Measurements from ENCODE around the gene ANKRD9. TPM values are rescaled to one million over a fixed set of nuclear protein-coding genes. Genes with fewer than 3 reads are reported as not detected.

The ANKRD9 gene
- total RNA-seq, 1 experiment from 2014 or later: 29.8 TPM

DNA sequence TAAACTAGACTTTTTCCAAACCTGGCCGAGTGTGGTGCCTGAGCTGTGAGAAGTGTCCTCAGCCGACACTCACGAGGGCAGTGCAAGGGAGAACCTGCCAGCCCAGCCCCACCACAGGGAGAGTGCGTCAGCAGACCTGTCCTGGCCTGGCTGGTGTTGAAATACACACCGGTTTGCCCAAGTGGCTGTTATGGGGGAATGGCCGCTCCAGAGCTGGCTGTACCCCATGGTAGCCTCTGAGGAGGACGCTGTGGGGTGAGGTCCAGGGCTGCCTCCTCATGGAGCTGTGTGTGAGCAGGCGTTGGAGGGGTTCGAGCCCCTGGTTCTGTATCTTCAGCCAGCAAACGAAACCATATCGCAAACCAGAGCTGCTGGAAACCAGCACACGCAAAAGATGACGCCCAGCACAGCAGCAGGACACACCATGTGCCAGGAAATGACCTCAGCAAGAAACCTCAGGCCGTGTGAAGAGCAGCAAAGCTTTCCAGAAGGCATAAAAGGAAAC is 9.4 kb downstream of the ANKRD9 start:
- H3K9me3 ChIP-seq (ENCODE audit: control insufficient read depth, low read depth, low read length): no peaks in the 10 kb centered on the region
- no peak overlapping the region for H3K27ac ChIP-seq (ENCODE audit: insufficient read length, low read depth, low read length)
- no peak overlapping the region for H2BK120ac ChIP-seq (ENCODE audit: low read depth, low read length, poor library complexity, severe bottlenecking)
- H2BK12ac ChIP-seq (ENCODE audit: insufficient read length, low read depth, low read length): no peak overlapping the region
- H3K27me3 ChIP-seq (ENCODE audit: insufficient read depth, low read length): no peaks in the 10 kb centered on the region
- WGBS (ENCODE audit: extremely low coverage, insufficient read length, low lambda C conversion rate): no CpG with 5 or more reads among the region's 14 CpGs
- no peaks in the 10 kb centered on the region for H3K23me2 ChIP-seq (ENCODE audit: insufficient read length, low read depth, low read length, poor library complexity, severe bottlenecking)
- no peaks in the 10 kb centered on the region for H4K20me1 ChIP-seq (ENCODE audit: control insufficient read depth, insufficient read depth, insufficient read length)
- H3K9ac ChIP-seq (ENCODE audit: extremely low read depth, insufficient read length, low read length): no peak overlapping the region
- no peak overlapping the region for H3K23ac ChIP-seq (ENCODE audit: insufficient read length, low read depth, low read length)
- no peak overlapping the region for H4K91ac ChIP-seq (ENCODE audit: insufficient read length, low read depth, low read length)
- peaks cover 1% of the 10 kb centered on the region; the same call in 1 of the 2 replicates for H3K27me3 Mint-ChIP-seq (ENCODE audit: low read depth)
- H2BK20ac ChIP-seq (ENCODE audit: low read depth, low read length, poor library complexity, severe bottlenecking): no peak overlapping the region
- no peak overlapping the region for H2BK15ac ChIP-seq (ENCODE audit: low read depth, low read length)
- H3K36me3 Mint-ChIP-seq (ENCODE audit: insufficient read depth in 1 of 3, low read depth in 3 of 3): peaks cover 6 to 9% (median 7%) of the 10 kb centered on the region in 3 experiments; a peak in 5 of 7 replicates
- no peak overlapping the region; a peak in 2 of 7 replicates for H3K27ac Mint-ChIP-seq
- no peak overlapping the region for H4K5ac ChIP-seq (ENCODE audit: insufficient read length, low read depth, low read length)
- H4K8ac ChIP-seq (replicated peaks; ENCODE audit: insufficient read length, low read depth, low read length): no peak overlapping the region
- H3T11ph ChIP-seq (ENCODE audit: low read length): no peak overlapping the region
- H2AK5ac ChIP-seq (ENCODE audit: insufficient read length, low read length): no peak overlapping the region
- H3K56ac ChIP-seq (ENCODE audit: insufficient read length, low read depth, low read length): no peak overlapping the region
- no peak overlapping the region for H3K4ac ChIP-seq (ENCODE audit: low read depth, low read length)
- H3K9me3 Mint-ChIP-seq: no peaks in the 10 kb centered on the region; a peak in 1 of 5 replicates
- TF ChIP-seq, protein P1, sequence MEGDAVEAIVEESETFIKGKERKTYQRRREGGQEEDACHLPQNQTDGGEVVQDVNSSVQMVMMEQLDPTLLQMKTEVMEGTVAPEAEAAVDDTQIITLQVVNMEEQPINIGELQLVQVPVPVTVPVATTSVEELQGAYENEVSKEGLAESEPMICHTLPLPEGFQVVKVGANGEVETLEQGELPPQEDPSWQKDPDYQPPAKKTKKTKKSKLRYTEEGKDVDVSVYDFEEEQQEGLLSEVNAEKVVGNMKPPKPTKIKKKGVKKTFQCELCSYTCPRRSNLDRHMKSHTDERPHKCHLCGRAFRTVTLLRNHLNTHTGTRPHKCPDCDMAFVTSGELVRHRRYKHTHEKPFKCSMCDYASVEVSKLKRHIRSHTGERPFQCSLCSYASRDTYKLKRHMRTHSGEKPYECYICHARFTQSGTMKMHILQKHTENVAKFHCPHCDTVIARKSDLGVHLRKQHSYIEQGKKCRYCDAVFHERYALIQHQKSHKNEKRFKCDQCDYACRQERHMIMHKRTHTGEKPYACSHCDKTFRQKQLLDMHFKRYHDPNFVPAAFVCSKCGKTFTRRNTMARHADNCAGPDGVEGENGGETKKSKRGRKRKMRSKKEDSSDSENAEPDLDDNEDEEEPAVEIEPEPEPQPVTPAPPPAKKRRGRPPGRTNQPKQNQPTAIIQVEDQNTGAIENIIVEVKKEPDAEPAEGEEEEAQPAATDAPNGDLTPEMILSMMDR (conservative IDR thresholded peaks at IDR 0.05): no peak
- H3K4me1 Mint-ChIP-seq: peaks cover 0 to 3% of the 10 kb centered on the region in 2 experiments; a peak in 1 of 4 replicates
- no peak overlapping the region for H2AFZ ChIP-seq (ENCODE audit: low read length)
- H2BK5ac ChIP-seq (ENCODE audit: insufficient read length, low read length): no peak overlapping the region
- no peaks in the 10 kb centered on the region for H3K79me1 ChIP-seq (ENCODE audit: insufficient read depth, low read depth, low read length, poor library complexity, severe bottlenecking)
- H3K14ac ChIP-seq (ENCODE audit: insufficient read depth, low read length): no peak overlapping the region
- H3K4me3 Mint-ChIP-seq: no peak overlapping the region
- no peaks in the 10 kb centered on the region for H3K79me2 ChIP-seq (ENCODE audit: insufficient read depth, low read length)
- no peak overlapping the region for H3K18ac ChIP-seq (ENCODE audit: insufficient read length, low read depth, low read length)
- no peaks in the 10 kb centered on the region for H3K4me1 ChIP-seq (ENCODE audit: insufficient read depth, low read length)
- DNase-seq: peak; percentile 32
- no peak overlapping the region for H3K4me2 ChIP-seq (ENCODE audit: insufficient read depth, insufficient read length, low read length)

Measured in H9 (cell line).